ENCODE data around the gene PMPCA.

The PMPCA gene, protein sequence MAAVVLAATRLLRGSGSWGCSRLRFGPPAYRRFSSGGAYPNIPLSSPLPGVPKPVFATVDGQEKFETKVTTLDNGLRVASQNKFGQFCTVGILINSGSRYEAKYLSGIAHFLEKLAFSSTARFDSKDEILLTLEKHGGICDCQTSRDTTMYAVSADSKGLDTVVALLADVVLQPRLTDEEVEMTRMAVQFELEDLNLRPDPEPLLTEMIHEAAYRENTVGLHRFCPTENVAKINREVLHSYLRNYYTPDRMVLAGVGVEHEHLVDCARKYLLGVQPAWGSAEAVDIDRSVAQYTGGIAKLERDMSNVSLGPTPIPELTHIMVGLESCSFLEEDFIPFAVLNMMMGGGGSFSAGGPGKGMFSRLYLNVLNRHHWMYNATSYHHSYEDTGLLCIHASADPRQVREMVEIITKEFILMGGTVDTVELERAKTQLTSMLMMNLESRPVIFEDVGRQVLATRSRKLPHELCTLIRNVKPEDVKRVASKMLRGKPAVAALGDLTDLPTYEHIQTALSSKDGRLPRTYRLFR

DNA sequence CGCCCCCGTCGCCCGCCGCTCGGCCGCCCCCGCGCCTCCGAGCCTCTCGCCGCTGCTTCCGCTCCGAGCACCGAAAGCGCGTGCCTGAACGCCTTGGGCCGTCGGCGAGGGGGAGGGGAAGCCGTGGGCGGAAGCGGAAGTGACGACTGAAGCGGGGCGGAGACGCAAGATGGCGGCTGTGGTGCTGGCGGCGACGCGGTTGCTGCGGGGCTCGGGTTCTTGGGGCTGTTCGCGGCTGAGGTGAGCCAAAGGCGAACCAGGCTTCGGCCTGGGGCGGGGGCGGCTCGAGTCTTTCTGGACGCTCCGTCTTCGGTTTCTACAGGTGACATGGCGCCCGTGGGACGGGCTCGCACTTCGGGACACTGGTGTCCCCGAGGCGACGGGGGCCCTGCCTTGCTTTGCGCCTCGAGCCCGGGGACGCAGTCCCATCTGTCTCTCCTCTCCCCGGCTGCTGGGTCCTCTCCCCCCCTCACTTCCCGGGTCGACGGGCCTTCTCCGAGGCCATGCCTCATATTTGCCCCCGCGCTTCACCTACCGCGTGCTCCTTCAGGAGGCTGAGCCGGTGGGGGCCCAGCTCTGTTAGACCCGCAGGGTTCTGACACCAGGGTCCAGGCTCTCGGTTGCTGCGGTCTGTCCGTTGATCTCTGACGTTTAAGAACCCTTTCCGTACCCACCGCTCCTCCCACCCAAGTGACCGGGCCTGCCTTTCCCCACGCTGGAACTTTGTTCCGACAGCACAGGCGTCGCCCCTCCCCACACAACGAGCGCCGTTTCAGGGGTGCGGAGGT lies at the start of gene PMPCA, which contains the start of gene ENTR1:
TSS of gene PMPCA (plus strand) at position 159 of the 788 bp plus-strand sequence. CDS start at position 170, 11 bp downstream.
TSS of gene ENTR1 (minus strand) at position 115 of the 788 bp plus-strand sequence. CDS start 217 bp downstream, outside the sequence.
- Histone ChIP-seq H3K27ac (ENCODE audit: low read length) (peak within 1 kb of the TSS; percentile 74), H3K9me3 (ENCODE audit: control insufficient read depth in 1 of 2, low read length in 2 of 2) (no peaks in the 10 kb centered on the region), H3K27me3 (ENCODE audit: low read depth, low read length) (no peaks in the 10 kb centered on the region), H3K4me1 (ENCODE audit: control insufficient read depth in 1 of 2, insufficient read depth in 2 of 2, low read length in 2 of 2) (peaks cover 8 to 29% of the 10 kb centered on the region in 2 donors), H3K36me3 (ENCODE audit: control insufficient read depth in 1 of 2, insufficient read depth in 2 of 2, low read length in 2 of 2) (peaks cover 19 to 46% of the 10 kb centered on the region in 2 donors), H3K4me3 (ENCODE audit: low read depth in 1 of 2, low read length in 2 of 2) (peak within 1 kb of the TSS; percentile 88 to 99)

DNA sequence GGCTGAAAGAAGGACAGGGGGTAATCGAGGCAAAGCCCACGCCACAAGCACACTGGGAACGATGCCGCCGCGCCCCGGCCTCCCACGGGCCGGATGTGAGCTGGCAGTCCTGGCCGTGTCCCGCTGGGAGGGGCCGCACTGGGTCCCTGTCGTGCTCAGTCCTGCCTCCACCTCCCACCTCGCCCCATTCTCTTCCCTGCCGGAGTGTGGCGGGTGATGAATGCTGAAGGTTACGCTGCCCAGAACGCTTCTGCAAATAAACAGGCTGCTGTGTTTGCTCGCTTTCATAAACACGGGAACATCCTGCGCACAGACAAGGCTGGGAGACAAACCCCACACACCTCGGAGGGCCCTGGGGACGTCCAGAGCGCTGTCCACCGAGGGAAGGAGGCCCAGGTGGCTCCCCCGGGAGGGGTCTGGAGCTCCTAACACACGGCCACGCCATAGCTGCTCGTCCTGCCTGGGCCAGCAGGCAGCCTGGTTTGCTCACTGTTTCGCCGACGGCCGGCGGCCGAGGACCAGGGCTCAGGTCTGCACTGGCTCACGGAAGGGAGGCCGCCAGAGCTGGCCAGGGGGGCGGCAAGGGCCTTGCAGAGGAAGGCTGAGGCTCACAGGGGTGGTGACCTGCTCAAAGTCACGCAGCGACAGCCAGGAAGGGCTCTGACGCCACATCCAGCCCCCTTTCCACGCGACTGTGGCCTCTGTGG lies 49.3 kb upstream of the PMPCA start:
- Histone ChIP-seq H3K4me1 (ENCODE audit: control insufficient read depth in 1 of 2, insufficient read depth in 2 of 2, low read length in 2 of 2) (peaks cover 0 to 30% of the 10 kb centered on the region in 2 donors), H3K36me3 (ENCODE audit: control insufficient read depth in 1 of 2, insufficient read depth in 2 of 2, low read length in 2 of 2) (peaks cover 0 to 19% of the 10 kb centered on the region in 2 donors), H3K27me3 (ENCODE audit: low read depth, low read length) (no peaks in the 10 kb centered on the region), H3K4me3 (ENCODE audit: low read depth in 1 of 2, low read length in 2 of 2) (peak overlapping the region in 1 of 2 donors; percentile 28), H3K27ac (ENCODE audit: low read length) (no peak overlapping the region), H3K9me3 (ENCODE audit: control insufficient read depth in 1 of 2, low read length in 2 of 2) (no peaks in the 10 kb centered on the region)

DNA sequence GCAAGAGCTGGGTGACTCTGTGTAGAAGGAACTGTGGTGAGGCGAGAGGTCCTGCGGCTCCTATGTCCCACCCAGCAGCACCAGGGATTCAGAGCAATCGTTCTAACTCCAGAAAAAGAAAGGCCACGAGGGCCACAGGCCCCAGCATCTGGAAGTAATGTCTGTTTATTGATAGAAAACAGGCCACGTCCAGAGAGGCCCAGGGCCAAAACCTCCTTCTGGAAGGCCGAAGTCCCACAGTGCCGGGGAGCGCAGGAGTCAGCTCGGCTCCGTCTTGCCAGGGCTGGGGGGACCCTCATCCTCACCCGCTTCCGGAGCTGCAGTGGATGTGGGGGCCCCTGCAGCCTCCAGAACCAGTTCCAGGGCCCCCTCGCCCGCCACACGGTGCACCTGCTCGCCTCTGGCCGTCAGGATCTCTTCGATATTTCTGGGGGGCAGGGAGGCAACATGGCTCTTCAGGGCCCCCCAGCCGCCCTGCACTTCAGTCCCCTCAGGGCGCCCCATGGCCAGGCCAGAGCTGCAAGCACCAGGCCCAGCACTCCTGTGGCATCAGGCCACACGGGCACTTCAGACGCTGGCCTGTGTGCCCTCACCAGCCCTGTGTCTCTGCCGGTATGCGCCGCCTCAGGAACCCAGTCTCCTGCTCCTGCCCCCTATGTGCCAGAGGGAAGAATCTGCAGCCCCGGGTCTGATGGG lies 48.6 kb upstream of the PMPCA start:
- Histone ChIP-seq H3K9me3 (ENCODE audit: control insufficient read depth in 1 of 2, low read length in 2 of 2) (no peaks in the 10 kb centered on the region), H3K27me3 (ENCODE audit: low read depth, low read length) (no peaks in the 10 kb centered on the region), H3K27ac (ENCODE audit: low read length) (no peak overlapping the region), H3K36me3 (ENCODE audit: control insufficient read depth in 1 of 2, insufficient read depth in 2 of 2, low read length in 2 of 2) (peaks cover 0 to 14% of the 10 kb centered on the region in 2 donors), H3K4me1 (ENCODE audit: control insufficient read depth in 1 of 2, insufficient read depth in 2 of 2, low read length in 2 of 2) (peaks cover 0 to 30% of the 10 kb centered on the region in 2 donors), H3K4me3 (ENCODE audit: low read depth in 1 of 2, low read length in 2 of 2) (peak overlapping the region in 1 of 2 donors; percentile 67)

DNA sequence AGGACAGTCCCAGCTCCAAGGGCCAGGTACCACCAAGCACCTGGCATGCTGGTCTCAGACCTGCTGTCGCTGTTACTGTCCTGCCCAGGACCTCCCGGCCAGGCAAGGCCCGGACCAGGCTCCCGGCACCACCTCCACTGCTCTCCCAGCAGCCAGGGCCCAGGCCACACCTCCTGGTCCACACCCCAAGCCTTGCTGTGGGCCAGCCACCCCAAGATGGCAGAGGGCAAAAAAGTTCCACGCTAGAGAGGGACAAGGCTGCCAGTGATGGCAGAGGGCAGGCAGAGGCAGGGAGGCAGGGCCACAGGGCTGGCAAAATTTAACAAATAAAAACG lies 48.0 kb upstream of the PMPCA start:
- Histone ChIP-seq H3K4me1 (ENCODE audit: control insufficient read depth in 1 of 2, insufficient read depth in 2 of 2, low read length in 2 of 2) (peaks cover 0 to 30% of the 10 kb centered on the region in 2 donors), H3K4me3 (ENCODE audit: low read depth in 1 of 2, low read length in 2 of 2) (peak overlapping the region in 1 of 2 donors; percentile 67), H3K27me3 (ENCODE audit: low read depth, low read length) (no peaks in the 10 kb centered on the region), H3K27ac (ENCODE audit: low read length) (no peak overlapping the region), H3K9me3 (ENCODE audit: control insufficient read depth in 1 of 2, low read length in 2 of 2) (no peaks in the 10 kb centered on the region), H3K36me3 (ENCODE audit: control insufficient read depth in 1 of 2, insufficient read depth in 2 of 2, low read length in 2 of 2) (peaks cover 0 to 8% of the 10 kb centered on the region in 2 donors)

DNA sequence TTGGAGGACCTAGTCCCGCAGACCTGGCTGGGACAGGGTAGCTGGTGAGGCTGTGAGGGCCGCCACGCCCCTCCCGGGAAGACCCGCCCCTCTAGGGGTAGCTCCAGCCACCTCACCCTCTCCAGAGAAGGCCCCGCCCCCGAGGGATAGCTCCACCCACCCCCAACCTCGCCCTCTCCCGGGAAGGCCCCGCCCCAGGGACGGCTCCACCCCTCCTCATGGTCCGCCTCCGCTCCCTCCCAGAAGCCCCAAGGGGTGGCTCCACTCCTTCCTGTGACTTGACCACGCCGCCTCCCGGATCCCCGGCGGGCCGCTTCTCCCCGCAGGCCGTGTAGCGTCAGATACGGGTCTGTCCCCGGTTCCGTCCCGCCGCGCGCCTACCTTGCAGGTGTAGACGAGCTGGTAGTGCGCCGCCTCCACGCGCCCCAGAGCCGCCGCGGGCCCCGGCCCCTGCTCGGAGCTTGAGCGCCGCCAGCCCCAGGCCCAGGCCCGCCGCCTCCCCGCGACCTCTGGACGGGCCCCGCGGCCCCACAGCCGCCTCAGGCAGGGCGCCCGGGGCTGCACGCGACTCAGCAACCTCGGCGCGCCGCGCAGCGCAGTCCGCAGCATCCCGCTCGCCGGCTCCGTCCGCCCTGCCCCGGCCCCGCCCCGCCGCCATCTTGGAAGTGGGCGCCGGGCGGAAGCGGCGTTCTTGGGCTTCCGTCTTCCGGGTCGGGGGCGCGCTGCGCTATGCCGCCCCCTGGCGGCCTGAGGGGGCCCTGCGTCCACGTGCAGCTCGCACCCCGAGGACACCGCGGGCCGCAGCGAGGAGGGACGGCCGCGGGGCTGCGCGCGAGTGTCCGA lies 47.1 kb upstream of the PMPCA start, which contains the start of gene DNLZ:
TSS of gene DNLZ (minus strand) at position 639 of the 843 bp plus-strand sequence. CDS start at position 609, 30 bp downstream.
- Histone ChIP-seq H3K27me3 (ENCODE audit: low read depth, low read length) (no peaks in the 10 kb centered on the region), H3K4me3 (ENCODE audit: low read depth in 1 of 2, low read length in 2 of 2) (peak within 1 kb of the TSS in 1 of 2 donors; percentile 67), H3K27ac (ENCODE audit: low read length) (no peak within 1 kb of the TSS), H3K36me3 (ENCODE audit: control insufficient read depth in 1 of 2, insufficient read depth in 2 of 2, low read length in 2 of 2) (peaks cover 0 to under 1% of the 10 kb centered on the region in 2 donors), H3K9me3 (ENCODE audit: control insufficient read depth in 1 of 2, low read length in 2 of 2) (no peaks in the 10 kb centered on the region), H3K4me1 (ENCODE audit: control insufficient read depth in 1 of 2, insufficient read depth in 2 of 2, low read length in 2 of 2) (peaks cover 0 to 30% of the 10 kb centered on the region in 2 donors)

DNA sequence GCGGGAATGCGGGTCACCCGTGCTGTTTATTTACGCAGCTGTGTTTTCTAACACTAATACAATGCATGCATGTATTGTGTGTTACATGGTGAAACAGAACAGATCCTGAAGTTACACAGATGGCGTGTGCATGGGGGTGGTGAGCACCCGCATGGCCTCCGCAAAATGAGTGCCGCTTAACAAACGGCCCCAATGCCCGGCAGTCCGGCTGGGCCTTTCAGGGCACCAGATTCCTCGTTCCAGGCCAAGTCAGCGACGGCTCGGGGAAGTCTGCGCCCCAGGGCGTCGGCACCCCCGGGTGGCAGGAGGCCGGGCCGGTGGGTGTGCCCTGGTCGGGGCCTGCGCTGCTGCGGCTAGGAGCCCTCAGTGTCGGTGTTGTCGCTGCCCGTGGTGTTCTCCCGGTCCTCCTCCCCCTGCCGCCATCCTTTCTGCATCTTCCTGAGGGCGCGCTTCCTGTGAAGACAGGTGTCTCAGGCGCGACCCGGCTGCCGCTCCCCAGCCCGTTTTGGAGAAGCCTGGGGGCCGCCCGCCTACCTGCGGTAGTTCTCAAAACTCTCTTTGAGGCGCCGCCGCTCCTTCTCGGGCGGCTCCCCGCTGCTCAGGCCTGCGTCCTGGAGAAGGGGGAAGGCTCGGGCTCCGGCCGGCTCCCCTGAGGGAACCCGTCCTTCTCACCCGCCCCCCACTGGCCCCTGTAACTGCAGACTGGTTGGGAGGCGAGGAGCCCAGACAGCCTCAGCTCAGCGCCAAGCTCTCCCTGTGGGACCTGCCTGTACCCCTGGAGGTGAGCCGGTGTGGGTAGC lies 46.3 kb upstream of the PMPCA start:
- H3K27ac ChIP-seq (ENCODE audit: low read length) = no peak overlapping the region

DNA sequence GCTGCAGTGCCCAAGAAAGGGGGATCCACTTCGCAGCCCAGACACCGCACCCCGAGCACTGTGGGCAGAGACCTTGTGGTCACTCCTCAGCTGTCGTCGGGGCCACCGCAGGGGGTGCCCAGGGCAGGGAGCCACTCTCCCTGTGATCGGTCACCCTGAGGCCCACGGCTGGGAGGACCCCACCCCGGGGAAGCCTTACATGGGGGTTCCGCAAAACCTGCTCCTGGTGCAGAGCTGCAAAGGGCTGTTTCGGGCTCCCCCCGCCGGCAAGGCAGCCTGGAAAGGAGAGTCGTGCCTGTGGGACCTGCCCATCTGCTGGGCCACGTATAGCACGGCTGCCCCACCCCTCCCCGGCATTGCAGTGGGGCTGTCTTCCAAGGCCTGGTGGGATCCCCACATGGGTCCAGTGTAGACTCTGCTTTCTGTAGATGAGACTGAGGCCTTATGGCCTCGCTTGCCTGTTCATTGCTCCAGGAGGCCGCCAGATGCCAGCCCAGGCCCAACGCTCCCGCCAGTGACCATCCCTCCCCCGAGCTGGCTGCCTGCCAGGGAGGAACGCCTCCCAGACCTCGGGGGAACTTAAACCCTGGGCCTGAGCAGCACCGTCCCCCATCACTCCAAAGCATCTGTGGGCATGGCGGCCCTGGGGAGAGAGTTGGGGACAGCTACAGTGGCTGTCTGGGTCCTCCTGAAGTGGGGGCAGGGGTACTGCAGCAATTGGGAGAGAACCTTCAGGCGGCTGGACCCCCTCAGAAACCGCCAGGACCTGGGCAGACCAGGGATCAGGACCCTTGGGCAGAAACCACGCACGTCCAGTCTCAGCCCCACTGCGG lies 45.3 kb upstream of the PMPCA start:
- Histone ChIP-seq H3K4me1 (ENCODE audit: control insufficient read depth in 1 of 2, insufficient read depth in 2 of 2, low read length in 2 of 2) (peaks cover 0 to 30% of the 10 kb centered on the region in 2 donors), H3K27ac (ENCODE audit: low read length) (no peak overlapping the region), H3K9me3 (ENCODE audit: control insufficient read depth in 1 of 2, low read length in 2 of 2) (no peaks in the 10 kb centered on the region), H3K27me3 (ENCODE audit: low read depth, low read length) (no peaks in the 10 kb centered on the region), H3K4me3 (ENCODE audit: low read depth in 1 of 2, low read length in 2 of 2) (no peak overlapping the region), H3K36me3 (ENCODE audit: control insufficient read depth in 1 of 2, insufficient read depth in 2 of 2, low read length in 2 of 2) (no peaks in the 10 kb centered on the region)

More for the DNA sequence above, 46.3 kb upstream of the PMPCA start:
- Histone ChIP-seq H3K36me3 (ENCODE audit: control insufficient read depth in 1 of 2, insufficient read depth in 2 of 2, low read length in 2 of 2) (no peaks in the 10 kb centered on the region), H3K9me3 (ENCODE audit: control insufficient read depth in 1 of 2, low read length in 2 of 2) (no peaks in the 10 kb centered on the region), H3K4me3 (ENCODE audit: low read depth in 1 of 2, low read length in 2 of 2) (peak overlapping the region in 1 of 2 donors; percentile 67), H3K4me1 (ENCODE audit: control insufficient read depth in 1 of 2, insufficient read depth in 2 of 2, low read length in 2 of 2) (peaks cover 0 to 30% of the 10 kb centered on the region in 2 donors), H3K27me3 (ENCODE audit: low read depth, low read length) (no peaks in the 10 kb centered on the region)

DNA sequence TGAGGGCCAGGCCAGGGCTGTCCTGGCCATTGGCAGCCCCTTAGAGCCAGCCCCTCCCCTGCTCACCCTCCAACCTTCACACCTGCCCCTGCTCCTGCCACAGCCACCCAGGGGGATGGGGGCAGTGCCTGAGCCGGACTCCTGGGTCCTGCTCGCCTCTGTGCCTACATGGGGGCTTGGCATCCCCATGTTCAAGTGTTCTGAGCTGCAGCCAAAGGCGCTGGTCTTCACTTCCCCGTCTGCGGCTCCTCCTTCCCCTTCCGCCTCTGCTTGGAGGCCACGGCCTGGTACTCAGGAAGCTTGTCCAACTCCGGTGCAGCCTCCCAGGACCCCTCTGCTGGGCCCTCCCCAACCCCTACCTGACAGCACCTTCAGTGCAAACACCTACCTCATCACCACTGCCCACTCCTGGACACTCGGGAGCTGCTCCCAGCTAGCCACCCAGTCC lies 44.7 kb upstream of the PMPCA start:
- Histone ChIP-seq H3K4me3 (ENCODE audit: low read depth in 1 of 2, low read length in 2 of 2) (no peak overlapping the region), H3K36me3 (ENCODE audit: control insufficient read depth in 1 of 2, insufficient read depth in 2 of 2, low read length in 2 of 2) (no peaks in the 10 kb centered on the region), H3K4me1 (ENCODE audit: control insufficient read depth in 1 of 2, insufficient read depth in 2 of 2, low read length in 2 of 2) (peaks cover 0 to 27% of the 10 kb centered on the region in 2 donors), H3K27me3 (ENCODE audit: low read depth, low read length) (no peaks in the 10 kb centered on the region), H3K9me3 (ENCODE audit: control insufficient read depth in 1 of 2, low read length in 2 of 2) (no peaks in the 10 kb centered on the region), H3K27ac (ENCODE audit: low read length) (no peak overlapping the region)

DNA sequence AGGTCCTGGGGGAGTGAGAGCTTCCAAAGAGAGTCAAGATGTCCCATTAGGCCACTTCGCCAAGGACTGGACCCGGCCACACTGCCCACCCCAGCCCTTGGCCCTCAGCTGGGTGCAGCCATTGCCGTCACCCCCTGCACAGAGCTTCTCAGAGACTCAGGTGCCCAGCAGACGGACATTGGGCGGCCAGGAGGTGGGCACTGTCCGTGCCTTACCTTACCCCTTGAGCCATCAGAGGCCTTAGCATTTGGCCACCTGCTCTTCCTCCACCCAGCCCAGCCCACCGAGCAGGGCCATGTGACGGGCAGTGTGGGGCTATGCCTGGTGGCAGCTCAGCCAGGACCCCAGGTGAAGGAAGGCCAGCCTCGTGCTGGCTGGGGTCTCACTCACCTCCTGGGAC lies 43.6 kb upstream of the PMPCA start:
- Histone ChIP-seq H3K27ac (ENCODE audit: low read length) (no peak overlapping the region), H3K36me3 (ENCODE audit: control insufficient read depth in 1 of 2, insufficient read depth in 2 of 2, low read length in 2 of 2) (no peaks in the 10 kb centered on the region), H3K4me1 (ENCODE audit: control insufficient read depth in 1 of 2, insufficient read depth in 2 of 2, low read length in 2 of 2) (peaks cover 0 to 16% of the 10 kb centered on the region in 2 donors), H3K9me3 (ENCODE audit: control insufficient read depth in 1 of 2, low read length in 2 of 2) (no peaks in the 10 kb centered on the region), H3K4me3 (ENCODE audit: low read depth in 1 of 2, low read length in 2 of 2) (no peak overlapping the region), H3K27me3 (ENCODE audit: low read depth, low read length) (no peaks in the 10 kb centered on the region)

All from muscle layer of duodenum (tissue), 2 donors.